Astrocyte (in vitro differentiated cells and primary cell): ENCODE measurements around the gene TBC1D22B.

ENCODE experiments used
- EZH2 ChIP-seq: IDR thresholded peaks from 2 replicates; pipeline ENCODE4 v1.6.1; 2012; ENCODE audit warnings: mild to moderate bottlenecking, low read length, inconsistent platforms; ENCODE audit not compliant: insufficient read depth
- TF ChIP-seq, protein P1 (sequence below): IDR thresholded peaks from 2 replicates; pipeline ENCODE4 v1.5.1; 2011; ENCODE audit warnings: low read depth, mild to moderate bottlenecking, inconsistent platforms, low read length, moderate library complexity; ENCODE audit not compliant: insufficient read depth

DNA sequence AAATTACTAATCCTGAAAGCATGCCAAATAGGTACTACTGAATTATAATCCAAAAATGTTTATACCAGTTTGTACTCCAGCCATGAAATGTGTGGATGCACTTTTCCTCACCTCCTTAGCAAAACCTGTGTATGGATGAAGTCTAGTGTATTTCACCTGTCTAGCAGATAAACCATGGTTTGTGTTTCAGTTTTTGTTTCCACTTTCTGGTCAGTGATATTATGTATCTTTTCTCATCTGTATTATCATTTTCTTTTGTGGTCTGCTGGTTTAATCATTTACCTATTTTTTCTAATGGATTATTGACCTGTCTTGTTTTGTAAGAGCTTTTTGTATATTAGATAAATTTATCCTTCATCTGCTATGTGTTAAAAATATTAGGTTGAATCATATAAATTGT, 41.4 kb downstream of the TBC1D22B start:
- TF ChIP-seq, protein P1, sequence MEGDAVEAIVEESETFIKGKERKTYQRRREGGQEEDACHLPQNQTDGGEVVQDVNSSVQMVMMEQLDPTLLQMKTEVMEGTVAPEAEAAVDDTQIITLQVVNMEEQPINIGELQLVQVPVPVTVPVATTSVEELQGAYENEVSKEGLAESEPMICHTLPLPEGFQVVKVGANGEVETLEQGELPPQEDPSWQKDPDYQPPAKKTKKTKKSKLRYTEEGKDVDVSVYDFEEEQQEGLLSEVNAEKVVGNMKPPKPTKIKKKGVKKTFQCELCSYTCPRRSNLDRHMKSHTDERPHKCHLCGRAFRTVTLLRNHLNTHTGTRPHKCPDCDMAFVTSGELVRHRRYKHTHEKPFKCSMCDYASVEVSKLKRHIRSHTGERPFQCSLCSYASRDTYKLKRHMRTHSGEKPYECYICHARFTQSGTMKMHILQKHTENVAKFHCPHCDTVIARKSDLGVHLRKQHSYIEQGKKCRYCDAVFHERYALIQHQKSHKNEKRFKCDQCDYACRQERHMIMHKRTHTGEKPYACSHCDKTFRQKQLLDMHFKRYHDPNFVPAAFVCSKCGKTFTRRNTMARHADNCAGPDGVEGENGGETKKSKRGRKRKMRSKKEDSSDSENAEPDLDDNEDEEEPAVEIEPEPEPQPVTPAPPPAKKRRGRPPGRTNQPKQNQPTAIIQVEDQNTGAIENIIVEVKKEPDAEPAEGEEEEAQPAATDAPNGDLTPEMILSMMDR = no peak
- TF ChIP-seq EZH2 = no peak
